ENCODE data around the gene UCP2. TPM values are rescaled to one million over a fixed set of nuclear protein-coding genes. Genes with fewer than 3 reads are reported as not detected.
"Not testable (repeated sequence)": the region's sequence is repeated elsewhere in the genome, so short reads cannot be mapped to it uniquely, and the experiment has no call there.

Gene UCP2
- total RNA-seq, 1 experiment from 2014 or later, result 2.0 TPM

- Histone ChIP-seq H3K27ac (no peak overlapping the region), H3K9me3 (replicated peaks) (no peaks in the 10 kb centered on the region), H3K36me3 (no peaks in the 10 kb centered on the region), H3K4me3 (no peak overlapping the region), H3K4me1 (replicated peaks) (no peaks in the 10 kb centered on the region), H3K27me3 (replicated peaks) (no peaks in the 10 kb centered on the region)
- DNase-seq (ENCODE audit: low read depth in 1 of 2, low spot score in 2 of 2), result no peak
Observed at GRCh38 chr11:73940801-73941570, 41.7 kb downstream of the UCP2 start.

GRCh38 chr11:73939096-73939495 lies 43.5 kb downstream of the UCP2 start:
- Histone ChIP-seq H3K4me3 (no peak overlapping the region), H3K36me3 (no peaks in the 10 kb centered on the region), H3K27ac (no peak overlapping the region), H3K4me1 (replicated peaks) (no peaks in the 10 kb centered on the region), H3K27me3 (replicated peaks) (no peaks in the 10 kb centered on the region), H3K9me3 (replicated peaks) (no peaks in the 10 kb centered on the region)
- no peak for DNase-seq (ENCODE audit: low read depth in 1 of 2, low spot score in 2 of 2)

DNA sequence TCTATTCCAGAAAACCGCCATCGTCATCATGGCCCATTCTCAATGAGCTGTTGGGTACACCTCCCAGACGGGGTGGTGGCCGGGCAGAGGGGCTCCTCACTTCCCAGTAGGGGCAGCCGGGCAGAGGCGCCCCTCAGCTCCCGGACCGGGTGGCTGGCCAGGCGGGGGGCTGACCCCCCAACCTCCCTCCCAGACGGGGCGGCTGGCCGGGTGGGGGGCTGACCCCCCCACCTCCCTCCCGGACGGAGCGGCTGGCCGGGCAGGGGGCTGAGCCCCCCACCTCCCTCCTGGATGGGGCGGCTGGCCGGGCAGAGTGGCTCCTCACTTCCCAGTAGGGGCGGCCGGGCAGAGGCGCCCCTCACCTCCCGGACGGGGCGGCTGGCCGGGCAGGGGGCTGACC lies 46.6 kb downstream of the UCP2 start:
- H3K27me3 ChIP-seq (replicated peaks); H3K9me3 ChIP-seq (replicated peaks); H3K36me3 ChIP-seq; H3K27ac ChIP-seq; DNase-seq (ENCODE audit: low read depth in 1 of 2, low spot score in 2 of 2); H3K4me3 ChIP-seq; H3K4me1 ChIP-seq (replicated peaks): not testable (repeated sequence)

DNA sequence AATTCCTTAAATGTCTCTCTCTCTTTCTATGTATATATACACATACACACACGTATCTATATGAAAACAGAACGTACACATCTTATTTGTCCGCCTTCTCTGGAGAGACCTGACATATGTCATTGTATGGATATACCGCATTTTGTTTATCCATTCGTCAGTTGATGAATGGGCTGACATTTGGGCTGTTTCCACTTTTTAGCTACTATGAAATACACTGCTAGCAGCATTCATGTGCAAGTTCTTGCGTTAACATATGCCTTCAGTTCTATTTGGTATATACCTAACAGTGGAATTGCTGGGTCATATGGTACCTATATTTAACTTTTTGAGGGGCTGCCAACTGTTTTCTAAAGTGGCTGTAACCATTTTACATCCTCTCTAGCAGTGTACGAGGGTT lies 49.9 kb downstream of the UCP2 start:
- no peaks in the 10 kb centered on the region for H3K4me1 ChIP-seq (replicated peaks)
- no peaks in the 10 kb centered on the region for H3K36me3 ChIP-seq
- DNase-seq (ENCODE audit: low read depth in 1 of 2, low spot score in 2 of 2), result no peak
- no peak overlapping the region for H3K27ac ChIP-seq
- no peaks in the 10 kb centered on the region for H3K27me3 ChIP-seq (replicated peaks)
- no peaks in the 10 kb centered on the region for H3K9me3 ChIP-seq (replicated peaks)
- H3K4me3 ChIP-seq, result no peak overlapping the region

DNA sequence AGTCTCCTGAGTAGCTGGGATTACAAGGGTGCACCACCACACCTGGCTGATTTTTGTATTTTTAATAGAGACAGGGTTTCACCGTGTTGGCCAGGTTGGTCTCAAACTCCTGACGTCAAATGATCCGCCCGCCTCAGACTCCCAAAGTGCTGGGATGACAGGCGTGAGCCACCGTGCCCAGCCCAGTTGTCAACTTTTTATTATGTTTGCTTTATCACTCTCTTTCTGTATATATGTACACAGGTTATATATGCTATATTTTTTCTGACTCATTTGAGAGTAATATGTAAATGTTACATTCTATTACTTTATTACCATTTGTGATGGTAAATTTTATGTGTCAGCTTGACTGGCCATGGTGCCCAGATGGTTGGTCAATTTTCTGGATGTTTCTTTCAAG lies 50.7 kb downstream of the UCP2 start:
- H3K9me3 ChIP-seq (replicated peaks), result no peaks in the 10 kb centered on the region
- no peaks in the 10 kb centered on the region for H3K27me3 ChIP-seq (replicated peaks)
- DNase-seq (ENCODE audit: low read depth in 1 of 2, low spot score in 2 of 2), result no peak
- H3K4me1 ChIP-seq (replicated peaks), result no peaks in the 10 kb centered on the region
- H3K27ac ChIP-seq, result no peak overlapping the region
- H3K4me3 ChIP-seq, result no peak overlapping the region
- no peaks in the 10 kb centered on the region for H3K36me3 ChIP-seq

DNA sequence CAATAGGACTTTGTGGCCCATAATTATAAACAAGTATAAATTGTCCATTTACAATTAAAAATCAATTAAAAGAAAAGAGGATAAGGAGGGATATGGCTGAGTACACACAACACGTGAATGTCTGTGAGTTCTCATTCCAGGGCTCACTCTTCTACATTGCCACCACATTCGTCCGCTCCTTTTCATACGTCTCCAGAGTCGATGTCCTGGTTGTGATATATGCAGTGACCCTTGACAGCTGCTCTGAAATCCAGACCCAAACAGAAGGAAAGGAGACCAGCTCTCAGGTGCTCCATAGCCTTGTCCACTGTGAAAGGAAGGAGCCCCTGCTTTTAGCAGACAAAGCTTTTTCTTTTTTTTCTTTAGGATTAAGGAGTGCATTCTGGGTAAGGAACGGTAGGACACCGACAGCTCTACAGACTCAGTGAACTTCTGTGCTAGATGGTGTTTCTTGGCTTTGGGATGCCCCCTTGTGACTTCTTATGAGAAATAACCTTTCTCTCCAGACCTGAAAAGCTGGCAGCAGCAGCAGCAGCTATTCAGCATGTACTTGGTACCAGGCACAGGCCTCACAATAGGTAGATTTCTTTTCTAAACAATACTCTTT lies 51.5 kb downstream of the UCP2 start:
- Histone ChIP-seq H3K36me3 (no peaks in the 10 kb centered on the region), H3K27ac (no peak overlapping the region), H3K27me3 (replicated peaks) (no peaks in the 10 kb centered on the region), H3K4me3 (no peak overlapping the region), H3K4me1 (replicated peaks) (no peaks in the 10 kb centered on the region), H3K9me3 (replicated peaks) (no peaks in the 10 kb centered on the region)
- DNase-seq (ENCODE audit: low read depth in 1 of 2, low spot score in 2 of 2), result peak; percentile 15 to 41

DNA sequence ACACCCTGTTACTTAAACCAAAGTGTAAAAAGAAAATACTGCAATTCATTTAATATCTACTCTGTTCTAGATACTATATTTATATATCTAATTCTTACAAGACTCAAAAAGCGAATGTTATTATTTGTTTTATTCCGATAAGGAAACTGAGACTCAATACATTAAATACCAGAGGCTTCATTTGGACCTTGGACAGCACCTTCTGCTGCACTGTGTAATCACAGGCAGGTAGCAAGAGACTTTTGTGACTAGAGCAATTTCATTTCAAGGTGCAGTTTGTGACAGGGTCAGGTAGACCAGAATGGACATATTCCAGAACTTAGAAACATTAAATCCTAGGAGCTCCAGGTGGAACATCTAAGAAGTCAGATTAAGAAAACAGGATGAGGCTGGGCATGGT lies 53.3 kb downstream of the UCP2 start:
- H3K4me3 ChIP-seq, result no peak overlapping the region
- no peaks in the 10 kb centered on the region for H3K27me3 ChIP-seq (replicated peaks)
- H3K4me1 ChIP-seq (replicated peaks), result no peaks in the 10 kb centered on the region
- H3K36me3 ChIP-seq, result no peaks in the 10 kb centered on the region
- H3K9me3 ChIP-seq (replicated peaks), result no peaks in the 10 kb centered on the region
- no peak overlapping the region for H3K27ac ChIP-seq
- DNase-seq (ENCODE audit: low read depth in 1 of 2, low spot score in 2 of 2), result no peak

Other genes with a start within 250 kb of the UCP2 start
- 40.2 and 40.9 TPM in 2 replicates for gene RAB6A, start 221.8 kb downstream of the UCP2 start, total RNA-seq (2014; rRNA removed; shearing (Covaris generic))
- gene MRPL48, start 195.0 kb downstream of the UCP2 start, total RNA-seq (2014; rRNA removed; shearing (Covaris generic)), result 32.8 and 40.8 TPM in 2 replicates
- 56.7 and 62.1 TPM in 2 replicates for gene COA4, start 106.0 kb downstream of the UCP2 start, total RNA-seq (2014; rRNA removed; shearing (Covaris generic))
- 2.5 and 5.2 TPM in 2 replicates for gene PAAF1, start 105.8 kb downstream of the UCP2 start, total RNA-seq (2014; rRNA removed; shearing (Covaris generic))
- not detected in 2 replicates for gene DNAJB13, start 31.8 kb downstream of the UCP2 start, total RNA-seq (2014; rRNA removed; shearing (Covaris generic))
- 0.08 TPM in 1 of 2 replicates, not detected in the other for gene UCP3, start 26.2 kb upstream of the UCP2 start, total RNA-seq (2014; rRNA removed; shearing (Covaris generic))
- 8.9 and 13.9 TPM in 2 replicates for gene C2CD3, start 188.2 kb upstream of the UCP2 start, total RNA-seq (2014; rRNA removed; shearing (Covaris generic))
- 24.5 and 33.8 TPM in 2 replicates for gene PPME1, start 188.4 kb upstream of the UCP2 start, total RNA-seq (2014; rRNA removed; shearing (Covaris generic))